ENCODE data around the gene TIMM21.

Gene TIMM21

DNA sequence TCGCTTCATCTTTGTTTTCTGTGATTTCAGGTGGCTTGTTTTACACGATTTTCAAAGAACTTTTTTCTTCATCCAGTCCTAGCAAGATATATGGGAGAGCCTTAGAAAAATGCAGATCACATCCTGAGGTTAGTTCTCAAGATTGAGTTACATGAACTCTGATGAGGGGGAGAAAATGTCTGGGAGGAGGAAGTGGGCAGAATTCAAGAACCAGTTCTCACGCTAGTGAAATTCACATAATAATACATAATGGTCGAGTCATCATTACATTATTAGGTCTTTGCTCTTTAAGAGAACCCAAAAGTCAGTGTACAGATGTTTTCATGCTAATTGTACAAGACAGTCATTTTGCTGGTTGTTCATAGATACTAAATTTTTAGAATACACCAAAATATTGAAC, 7.0 kb downstream of the TIMM21 start:
- Histone ChIP-seq H3K9ac (no peak overlapping the region), H3K79me2 (peaks cover 7% of the 10 kb centered on the region), H2AFZ (no peak overlapping the region), H3K9me3 (ENCODE audit: control insufficient read depth, low read length) (no peaks in the 10 kb centered on the region), H3K27ac (no peak overlapping the region), H3K4me2 (ENCODE audit: low read length) (no peak overlapping the region), H3K4me3 (ENCODE audit: low read depth, low read length) (no peak overlapping the region), H3K27me3 (ENCODE audit: control insufficient read depth, insufficient read depth, low read length) (no peaks in the 10 kb centered on the region), H3K4me1 (peaks cover 5% of the 10 kb centered on the region), H3K36me3 (ENCODE audit: control insufficient read depth, insufficient read depth, low read length) (no peaks in the 10 kb centered on the region)
- TF ChIP-seq, protein P1, sequence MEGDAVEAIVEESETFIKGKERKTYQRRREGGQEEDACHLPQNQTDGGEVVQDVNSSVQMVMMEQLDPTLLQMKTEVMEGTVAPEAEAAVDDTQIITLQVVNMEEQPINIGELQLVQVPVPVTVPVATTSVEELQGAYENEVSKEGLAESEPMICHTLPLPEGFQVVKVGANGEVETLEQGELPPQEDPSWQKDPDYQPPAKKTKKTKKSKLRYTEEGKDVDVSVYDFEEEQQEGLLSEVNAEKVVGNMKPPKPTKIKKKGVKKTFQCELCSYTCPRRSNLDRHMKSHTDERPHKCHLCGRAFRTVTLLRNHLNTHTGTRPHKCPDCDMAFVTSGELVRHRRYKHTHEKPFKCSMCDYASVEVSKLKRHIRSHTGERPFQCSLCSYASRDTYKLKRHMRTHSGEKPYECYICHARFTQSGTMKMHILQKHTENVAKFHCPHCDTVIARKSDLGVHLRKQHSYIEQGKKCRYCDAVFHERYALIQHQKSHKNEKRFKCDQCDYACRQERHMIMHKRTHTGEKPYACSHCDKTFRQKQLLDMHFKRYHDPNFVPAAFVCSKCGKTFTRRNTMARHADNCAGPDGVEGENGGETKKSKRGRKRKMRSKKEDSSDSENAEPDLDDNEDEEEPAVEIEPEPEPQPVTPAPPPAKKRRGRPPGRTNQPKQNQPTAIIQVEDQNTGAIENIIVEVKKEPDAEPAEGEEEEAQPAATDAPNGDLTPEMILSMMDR (IDR thresholded peaks at IDR 0.05) = no peak

DNA sequence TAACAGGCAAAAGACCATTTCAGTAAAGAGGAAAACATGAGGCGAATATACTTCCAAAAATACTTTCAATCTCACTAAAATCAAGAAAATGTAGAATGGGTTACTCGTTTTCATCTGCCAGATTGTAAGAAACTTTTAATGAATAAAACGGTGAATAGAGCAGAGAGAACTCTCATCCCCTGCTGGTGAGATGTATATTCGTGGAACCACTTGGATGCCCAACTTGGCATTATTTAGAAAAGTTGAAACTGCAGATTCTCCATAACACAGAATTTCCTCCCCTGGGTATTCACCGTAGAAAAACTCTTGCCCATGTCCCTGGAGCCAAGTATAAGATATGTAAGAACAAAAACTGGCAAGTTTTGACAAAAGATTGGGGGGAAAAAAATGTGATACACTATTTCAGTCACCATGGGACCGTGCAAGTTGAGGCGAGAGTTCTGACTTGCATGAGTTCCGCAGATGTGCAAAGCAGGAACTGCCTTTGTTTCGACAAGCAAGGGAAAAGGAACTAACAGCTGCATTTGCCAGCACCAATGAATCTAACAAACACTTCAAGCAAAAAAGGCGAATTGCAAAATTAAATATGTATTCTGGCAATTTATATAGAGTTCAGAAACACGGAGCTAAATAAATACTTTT, 14.8 kb downstream of the TIMM21 start:
- H3K27ac ChIP-seq = no peak overlapping the region
- TF ChIP-seq, protein P1 (IDR thresholded peaks at IDR 0.05) = no peak
- H3K36me3 ChIP-seq (ENCODE audit: control insufficient read depth, insufficient read depth, low read length) = no peaks in the 10 kb centered on the region
- no peaks in the 10 kb centered on the region for H3K9me3 ChIP-seq (ENCODE audit: control insufficient read depth, low read length)
- H2AFZ ChIP-seq = no peak overlapping the region
- H3K4me1 ChIP-seq = no peaks in the 10 kb centered on the region
- H3K4me2 ChIP-seq (ENCODE audit: low read length) = no peak overlapping the region
- no peak overlapping the region for H3K9ac ChIP-seq
- H3K79me2 ChIP-seq = no peaks in the 10 kb centered on the region
- no peak overlapping the region for H3K4me3 ChIP-seq (ENCODE audit: low read depth, low read length)
- no peaks in the 10 kb centered on the region for H3K27me3 ChIP-seq (ENCODE audit: control insufficient read depth, insufficient read depth, low read length)

DNA sequence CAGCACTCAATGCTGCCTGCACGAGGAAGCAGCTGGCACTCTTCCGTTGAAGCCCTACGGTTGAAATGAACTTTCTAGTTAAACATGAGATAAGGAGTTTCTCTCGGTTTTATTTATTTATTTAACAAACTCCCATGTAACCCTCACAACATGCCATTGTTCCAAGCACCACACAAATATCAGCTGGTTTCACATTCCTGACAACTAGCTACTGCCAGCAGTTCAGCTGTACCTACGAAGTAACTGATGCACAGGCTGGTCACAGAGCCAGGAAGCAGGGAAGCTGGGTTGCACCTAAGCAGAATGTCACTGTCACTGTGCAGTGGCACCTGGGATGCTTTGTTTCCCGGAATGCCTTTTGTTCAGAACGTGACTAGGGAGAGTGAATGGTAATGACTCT, 18.1 kb downstream of the TIMM21 start:
- Histone ChIP-seq H3K27me3 (ENCODE audit: control insufficient read depth, insufficient read depth, low read length) (no peaks in the 10 kb centered on the region), H2AFZ (no peak overlapping the region), H3K4me2 (ENCODE audit: low read length) (no peak overlapping the region), H3K9me3 (ENCODE audit: control insufficient read depth, low read length) (no peaks in the 10 kb centered on the region), H3K27ac (no peak overlapping the region), H3K4me1 (no peaks in the 10 kb centered on the region), H3K4me3 (ENCODE audit: low read depth, low read length) (no peak overlapping the region), H3K9ac (no peak overlapping the region), H3K79me2 (no peaks in the 10 kb centered on the region), H3K36me3 (ENCODE audit: control insufficient read depth, insufficient read depth, low read length) (no peaks in the 10 kb centered on the region)
- TF ChIP-seq, protein P1 (IDR thresholded peaks at IDR 0.05) = no peak

DNA sequence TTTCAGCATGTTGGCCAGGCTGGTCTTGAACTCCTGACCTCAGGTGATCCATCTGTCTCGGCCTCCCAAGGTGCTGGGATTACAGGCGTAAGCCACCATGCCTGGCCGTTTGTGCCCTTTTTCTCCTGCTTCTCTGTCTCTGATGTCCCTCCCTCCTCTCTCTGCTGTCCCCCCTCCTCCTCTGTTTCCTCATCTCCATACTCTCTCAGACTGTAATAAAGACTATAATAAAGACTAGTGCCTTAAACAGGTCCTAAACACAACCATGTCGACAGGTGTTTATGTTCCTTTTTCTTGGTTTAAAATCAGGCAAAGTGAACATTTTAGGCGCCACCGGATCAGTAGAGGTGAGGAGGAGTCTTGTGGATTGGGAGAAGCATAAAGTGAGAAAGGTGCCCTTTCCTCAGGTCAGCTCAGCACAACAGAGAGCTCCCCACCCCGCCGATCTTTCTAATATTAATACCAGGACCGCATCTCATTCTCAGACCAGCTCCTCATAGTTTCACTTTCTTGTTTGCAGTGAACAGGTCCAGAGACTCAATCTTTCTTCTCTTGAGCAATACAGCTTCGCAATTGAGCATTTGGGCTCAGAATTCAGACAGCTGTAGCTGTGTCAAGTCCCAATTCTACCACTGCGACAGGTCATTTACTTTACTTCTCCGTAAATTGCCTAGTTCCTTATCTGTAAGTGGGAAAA, 23.7 kb downstream of the TIMM21 start:
- Histone ChIP-seq H3K9me3 (ENCODE audit: control insufficient read depth, low read length) (no peaks in the 10 kb centered on the region), H3K36me3 (ENCODE audit: control insufficient read depth, insufficient read depth, low read length) (no peaks in the 10 kb centered on the region), H3K4me3 (ENCODE audit: low read depth, low read length) (no peak overlapping the region), H3K9ac (no peak overlapping the region), H3K27me3 (ENCODE audit: control insufficient read depth, insufficient read depth, low read length) (no peaks in the 10 kb centered on the region), H3K4me1 (no peaks in the 10 kb centered on the region), H3K4me2 (ENCODE audit: low read length) (no peak overlapping the region), H3K79me2 (no peaks in the 10 kb centered on the region), H2AFZ (no peak overlapping the region), H3K27ac (no peak overlapping the region)
- TF ChIP-seq, protein P1 (IDR thresholded peaks at IDR 0.05) = no peak

Measured in parathyroid adenoma (tissue), 2 donors.